ENCODE measurements around the gene NOS3.

GRCh38 chr7:150948791-150949251 lies 42.0 kb upstream of the NOS3 start:
- TF ChIP-seq CTCF (IDR thresholded peaks at IDR 0.05) (no peak), EZH2phosphoT487 (IDR thresholded peaks at IDR 0.05; ENCODE audit: borderline replicate concordance, low read depth) (no peak), GABPA (IDR thresholded peaks at IDR 0.05; ENCODE audit: low read depth) (no peak)
